Activated CD8-positive, alpha-beta memory T cell treated with anti-CD3 and anti-CD28 coated beads, Interleukin-2, amount 50 U/mL, for 4 hours (primary cell): Measurements from ENCODE around the gene TYW1B.
"Not testable (repeated sequence)": the region's sequence is repeated elsewhere in the genome, so short reads cannot be mapped to it uniquely, and the experiment has no call there.

Source experiments
- DNase-seq: peaks from one replicate; pipeline ENCODE4 v3.0.0-alpha.2; 2020

The TYW1B gene

GRCh38 chr7:72690177-72690576 lies 137.8 kb downstream of the TYW1B start:
- DNase-seq: not testable (repeated sequence)

GRCh38 chr7:72689344-72689743 lies 138.7 kb downstream of the TYW1B start:
- not testable (repeated sequence) for DNase-seq

DNA sequence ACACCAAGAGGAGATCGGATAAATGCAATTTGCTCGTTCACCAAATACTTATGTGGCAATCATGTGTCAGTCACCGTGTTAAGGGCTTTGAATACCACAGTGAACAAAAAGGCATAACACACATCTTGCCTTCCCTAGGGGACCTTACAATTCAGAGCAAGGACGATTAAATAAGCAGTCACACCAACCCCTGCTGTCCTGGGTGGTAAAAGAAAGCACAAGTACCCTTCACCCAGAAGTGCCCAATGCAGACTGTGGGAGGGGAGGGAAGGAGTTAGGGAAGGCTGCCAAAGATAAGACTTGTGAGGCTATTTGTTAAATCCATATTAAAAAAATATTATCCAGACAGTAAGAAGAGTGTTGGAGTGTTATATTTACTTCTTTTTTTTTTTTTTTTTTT lies 146.8 kb downstream of the TYW1B start:
- DNase-seq: not testable (repeated sequence)

DNA sequence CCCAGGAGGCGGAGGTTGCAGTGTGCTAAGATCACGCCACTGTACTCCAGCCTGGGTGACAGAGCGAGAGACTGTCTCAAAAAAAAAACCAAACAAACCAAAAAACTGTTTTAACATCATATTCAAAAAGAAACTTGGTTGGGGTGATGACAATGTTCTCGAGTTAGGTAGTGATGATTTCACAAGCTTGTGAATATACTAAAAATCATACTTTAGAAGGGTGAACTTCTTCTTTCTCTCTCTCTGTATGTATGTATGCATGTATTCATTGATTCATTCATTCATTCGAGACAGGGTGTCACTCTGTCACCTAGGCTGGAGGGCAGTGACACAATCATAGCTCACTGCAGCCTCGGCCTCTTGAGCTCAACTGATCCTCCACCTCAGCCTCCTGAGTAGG lies 151.1 kb downstream of the TYW1B start:
- not testable (repeated sequence) for DNase-seq

- not testable (repeated sequence) for DNase-seq
These were observed 151.8 kb downstream of the TYW1B start for GRCh38 chr7:72676086-72676690.

DNA sequence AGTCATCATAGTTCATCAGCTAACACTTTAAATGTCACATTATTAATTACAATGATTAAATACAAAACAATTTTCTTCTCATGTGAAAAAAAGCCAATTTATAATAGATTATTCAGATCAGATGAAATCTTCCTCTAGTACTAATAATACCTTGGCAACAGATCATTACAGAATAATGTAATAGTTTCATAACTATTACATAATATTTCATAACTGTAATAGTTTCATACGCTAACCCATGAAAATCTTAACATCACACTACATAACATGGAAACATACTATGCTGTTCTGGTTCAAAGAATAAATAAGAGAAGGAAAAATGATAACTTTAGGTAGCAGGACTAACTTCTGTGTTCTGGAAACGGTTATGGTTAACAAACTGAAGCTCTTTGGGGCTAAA lies 152.3 kb downstream of the TYW1B start:
- not testable (repeated sequence) for DNase-seq

DNA sequence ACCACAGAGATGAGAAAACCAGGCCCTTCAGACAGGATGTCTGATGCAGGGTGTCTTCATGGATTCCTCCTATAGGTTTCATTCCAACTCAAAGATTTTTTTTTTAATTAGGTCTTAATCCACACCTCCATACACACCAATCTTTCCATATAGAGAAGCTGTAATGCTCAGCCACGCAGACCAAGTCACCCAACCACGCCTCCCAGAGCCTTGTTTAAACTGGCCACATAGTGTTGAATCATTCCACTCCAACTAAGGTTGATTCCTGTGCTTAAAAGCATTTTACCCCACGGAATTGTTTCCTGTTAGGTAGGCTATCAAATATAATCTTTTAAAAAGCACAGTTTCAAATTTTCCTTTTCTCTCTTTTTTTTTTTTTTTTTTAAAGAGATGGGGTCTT lies 153.6 kb downstream of the TYW1B start:
- no peak for DNase-seq

- not testable (repeated sequence) for DNase-seq
These were observed 157.2 kb downstream of the TYW1B start for GRCh38 chr7:72670850-72671249.

- not testable (repeated sequence) for DNase-seq
These were observed 159.6 kb downstream of the TYW1B start for GRCh38 chr7:72668435-72668834.

DNA sequence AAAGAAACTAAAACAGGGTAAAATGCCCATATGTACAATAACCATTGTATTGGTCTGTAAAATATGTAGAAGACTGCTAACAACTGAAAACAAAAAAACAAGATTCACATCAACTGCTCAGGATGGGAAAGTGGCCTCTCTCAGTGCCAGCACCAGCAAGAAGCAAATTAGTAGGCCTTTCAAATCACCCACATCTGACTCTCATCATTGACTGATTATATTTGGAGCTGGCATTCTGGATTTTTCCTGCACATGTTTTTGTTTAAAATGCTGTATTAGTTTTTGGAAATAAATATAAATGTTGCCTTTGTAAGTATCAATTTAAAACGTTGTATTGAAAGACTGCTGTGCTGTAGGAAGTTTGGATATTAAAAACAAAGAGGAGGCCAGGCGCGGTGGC lies 161.0 kb downstream of the TYW1B start:
- not testable (repeated sequence) for DNase-seq

GRCh38 chr7:72648574-72648973 lies 179.4 kb downstream of the TYW1B start:
- DNase-seq: not testable (repeated sequence)

GRCh38 chr7:72643708-72644107 lies 184.3 kb downstream of the TYW1B start:
- not testable (repeated sequence) for DNase-seq

- DNase-seq: not testable (repeated sequence)
These were observed 186.3 kb downstream of the TYW1B start for GRCh38 chr7:72641485-72642248.

GRCh38 chr7:72640740-72641139 lies 187.3 kb downstream of the TYW1B start:
- not testable (repeated sequence) for DNase-seq

GRCh38 chr7:72635273-72635908 lies 192.6 kb downstream of the TYW1B start:
- DNase-seq: not testable (repeated sequence)

DNA sequence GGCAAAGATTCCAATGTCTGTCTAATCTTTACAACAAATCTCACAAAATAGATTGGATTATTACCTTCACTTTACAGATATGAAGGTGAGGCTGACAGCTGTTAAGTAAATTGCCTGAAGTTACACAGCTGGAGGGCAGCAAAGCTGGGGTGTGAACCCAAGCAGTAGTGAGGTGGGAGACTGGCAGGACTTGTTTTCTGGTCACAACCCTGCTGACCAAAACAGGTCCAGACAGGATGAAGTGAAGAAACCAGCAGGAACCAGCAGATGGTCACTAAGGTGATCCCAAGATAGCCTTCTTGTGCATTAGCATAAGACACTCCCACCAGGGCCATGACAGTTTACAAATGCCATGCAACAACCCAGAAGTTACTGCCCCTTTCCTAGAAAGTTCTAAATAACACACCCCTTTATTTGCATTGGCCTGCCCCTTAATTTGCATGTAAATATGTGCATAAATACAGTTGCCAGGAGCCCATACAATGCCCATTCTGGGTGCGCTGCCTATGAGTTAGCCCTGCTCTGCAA lies 195.2 kb downstream of the TYW1B start:
- DNase-seq: not testable (repeated sequence)

DNA sequence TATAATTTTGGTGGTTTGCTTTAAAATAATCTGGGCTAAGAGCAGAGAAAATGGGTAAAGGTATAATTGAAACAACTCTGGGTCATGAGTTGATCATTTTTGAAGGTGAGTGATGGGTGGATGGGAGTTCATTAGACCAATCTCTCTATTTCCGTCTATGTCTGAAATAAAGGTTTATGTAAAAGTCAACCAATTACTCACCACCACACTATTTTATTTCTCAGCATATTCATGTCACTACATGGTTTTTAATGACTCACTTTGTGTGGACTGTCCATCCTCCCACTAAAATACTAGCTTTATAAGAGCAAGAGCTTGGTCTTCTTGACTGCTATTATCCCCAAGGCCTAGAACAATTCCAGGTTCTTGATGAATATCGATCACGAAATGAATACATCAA lies 199.6 kb downstream of the TYW1B start:
- not testable (repeated sequence) for DNase-seq

DNA sequence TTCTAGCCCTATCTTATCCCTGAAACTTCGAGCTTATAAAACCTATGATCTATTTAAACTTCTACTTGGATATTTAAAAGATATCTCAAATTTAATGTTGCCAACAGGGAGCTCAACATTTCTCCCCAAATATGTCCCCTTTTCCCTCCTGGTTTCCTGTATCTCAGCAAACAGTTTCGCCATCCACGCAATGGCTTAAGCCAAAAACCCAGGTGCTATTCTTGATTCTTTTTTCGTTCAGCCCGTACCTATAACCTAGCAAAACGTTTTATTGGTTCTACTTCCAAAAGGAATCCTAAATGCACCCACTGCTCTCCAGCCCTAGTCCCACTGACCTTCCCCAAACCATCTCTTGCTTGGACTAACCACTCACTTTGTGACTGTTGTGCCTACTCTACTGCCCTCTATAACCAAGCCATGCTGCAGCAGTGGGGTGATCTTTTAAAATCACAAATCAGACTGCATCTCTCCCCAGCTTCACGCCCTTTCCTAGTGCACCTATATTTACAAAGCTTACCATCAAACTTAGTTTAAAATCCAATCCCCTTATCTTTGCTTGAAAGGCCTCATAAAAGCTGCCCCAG lies 201.5 kb downstream of the TYW1B start:
- not testable (repeated sequence) for DNase-seq

DNA sequence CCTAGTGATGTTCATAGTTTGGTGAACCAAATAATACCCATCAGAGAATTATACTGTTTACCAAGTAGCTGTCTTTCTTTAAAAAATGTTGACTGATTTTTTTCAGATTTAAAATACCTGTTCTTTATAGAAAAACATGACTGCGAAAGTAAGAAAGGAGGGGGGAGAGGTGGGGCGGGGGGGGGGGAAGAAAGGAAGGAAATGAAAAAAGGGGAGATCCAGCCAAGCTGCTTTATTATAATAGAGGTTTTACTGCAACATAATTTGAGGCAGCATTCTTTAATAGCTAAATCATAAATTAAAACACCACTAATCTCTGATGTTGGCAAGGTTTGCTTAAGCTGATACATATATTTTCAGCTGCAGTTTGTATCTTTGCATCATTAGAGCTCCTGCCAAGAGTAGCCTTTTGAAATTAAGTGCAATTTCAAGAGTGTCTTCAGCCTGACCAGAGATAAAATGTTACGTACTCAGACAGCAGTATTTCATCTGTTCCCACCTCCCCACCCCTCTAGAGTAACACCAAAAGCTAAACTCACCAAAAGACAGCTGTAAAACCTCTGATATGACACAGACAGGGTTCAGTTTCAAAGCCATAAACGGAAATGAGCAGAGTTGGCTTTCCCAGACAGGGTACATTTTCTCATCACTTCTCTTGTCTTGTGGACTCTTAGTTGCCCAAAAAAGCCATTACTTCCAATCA lies 202.1 kb downstream of the TYW1B start:
- DNase-seq: not testable (repeated sequence)

DNA sequence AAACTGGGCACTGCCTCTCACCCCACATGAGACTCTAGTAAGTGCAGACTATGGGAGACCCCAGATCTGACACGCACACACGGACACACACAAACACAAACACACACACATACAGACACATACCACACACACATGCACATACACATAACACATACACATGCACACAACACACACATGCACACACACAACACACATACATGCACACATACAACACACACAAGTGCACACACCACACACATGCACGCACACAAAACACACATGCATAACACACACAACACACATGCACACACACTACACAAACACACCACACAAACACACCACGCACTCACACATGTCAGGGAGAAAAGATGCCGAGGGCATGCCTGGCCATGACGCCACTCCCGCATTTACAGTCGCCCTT lies 205.5 kb downstream of the TYW1B start:
- no peak for DNase-seq

DNA sequence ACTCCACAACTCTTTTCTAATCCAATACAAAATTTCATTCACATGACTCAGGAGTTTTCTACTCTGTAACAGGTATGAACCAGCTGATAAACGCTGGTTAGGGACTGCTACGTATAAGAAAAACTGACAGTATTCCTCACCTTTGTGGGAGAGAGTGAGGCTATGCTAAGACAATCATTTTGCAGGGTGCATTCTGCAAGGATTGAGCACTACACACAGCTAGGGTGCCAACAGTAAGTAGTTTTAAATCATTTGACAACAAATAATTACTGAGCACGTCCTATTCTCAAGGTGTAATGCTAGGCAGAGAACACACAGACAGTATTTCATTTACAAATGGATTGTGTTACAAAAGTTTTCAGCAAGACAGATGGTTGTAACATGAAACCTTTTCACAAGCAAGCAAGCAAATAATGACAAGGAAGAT lies 206.2 kb downstream of the TYW1B start:
- DNase-seq: not testable (repeated sequence)

DNA sequence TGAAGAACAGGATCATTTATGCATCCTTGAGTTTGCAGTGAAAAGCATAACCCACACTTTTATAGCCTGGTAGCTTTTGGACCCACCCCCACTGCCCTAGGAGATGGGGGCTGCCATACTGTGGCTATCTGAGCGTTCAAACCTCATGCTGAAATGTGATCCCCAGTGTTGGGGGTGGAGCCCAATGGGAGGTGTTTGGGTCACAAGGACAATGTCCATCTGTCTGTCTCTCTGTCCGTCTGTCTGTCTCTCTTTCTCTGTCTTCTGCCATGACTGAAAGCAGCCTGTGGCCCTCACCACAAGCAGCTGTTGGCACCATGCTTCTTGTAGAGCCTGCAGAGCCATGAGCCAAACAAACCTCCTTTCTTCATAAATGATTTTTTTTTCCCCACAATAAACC lies 207.1 kb downstream of the TYW1B start:
- DNase-seq: not testable (repeated sequence)
